HG03457 (cell line): ENCODE measurements around the gene CYP39A1.

Experiments
- ATAC-seq: cut with Tn5 transposase; IDR thresholded peaks from one replicate; pipeline ENCODE4 v1.9.1; 2021; ENCODE audit warnings: moderate number of reproducible peaks; ENCODE audit not compliant: unreplicated experiment

CYP39A1 gene

DNA sequence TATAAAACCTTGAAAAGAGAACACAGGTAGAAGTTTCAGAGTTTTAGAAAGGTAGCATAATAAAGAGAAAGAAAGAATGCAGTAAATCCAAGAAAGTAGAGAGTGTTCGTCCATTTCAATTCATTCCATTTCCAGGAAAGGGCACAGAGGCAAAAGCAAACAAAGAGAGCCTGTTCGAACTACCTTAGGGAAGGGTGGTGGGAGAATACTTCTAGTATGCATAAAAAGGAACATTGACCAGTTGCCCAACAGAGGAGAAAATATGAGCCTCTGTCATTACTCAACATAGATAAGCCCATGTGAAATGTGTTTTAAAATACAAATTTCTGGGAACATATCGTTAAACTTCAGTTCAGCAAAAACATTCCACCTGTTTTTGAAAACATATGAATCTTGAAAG lies 60.6 kb downstream of the CYP39A1 start:
- ATAC-seq: no peak

DNA sequence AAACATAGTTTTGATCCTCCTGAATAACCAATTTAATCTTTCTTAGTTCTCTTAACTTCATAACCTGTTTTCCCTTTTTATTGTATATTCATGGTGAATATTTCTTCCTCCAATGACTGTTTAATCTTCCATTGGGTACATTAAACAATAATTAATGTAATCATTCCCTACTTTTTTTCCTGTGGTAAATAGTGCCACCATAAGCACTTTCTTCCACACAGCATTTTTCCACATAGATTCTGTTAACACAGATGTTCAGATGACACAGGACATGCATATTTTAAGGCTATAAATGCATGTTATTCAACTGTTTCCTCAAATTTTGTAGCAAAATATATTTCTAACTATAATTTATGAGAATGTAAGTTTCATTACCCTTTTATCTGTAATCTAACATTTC lies 61.9 kb downstream of the CYP39A1 start:
- ATAC-seq: no peak

DNA sequence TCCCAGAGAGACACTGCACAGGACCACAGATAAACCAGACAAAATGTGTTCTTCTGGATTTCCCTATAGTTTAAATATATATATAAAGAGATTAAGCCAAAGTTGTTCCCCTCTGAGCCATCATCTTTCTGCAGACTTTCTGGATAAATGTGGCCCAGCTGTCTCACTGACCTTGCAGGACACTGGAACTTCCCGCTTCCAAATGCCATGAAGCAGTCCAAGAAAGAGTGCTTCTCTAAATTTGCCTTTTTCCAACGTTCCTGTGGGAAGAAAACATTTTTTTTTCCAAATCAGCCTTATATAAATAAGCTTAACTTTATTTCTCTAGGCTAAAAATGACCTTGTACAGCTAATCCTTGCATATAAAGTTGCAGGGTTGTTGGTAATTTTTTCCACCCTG lies 65.7 kb downstream of the CYP39A1 start:
- ATAC-seq: no peak

DNA sequence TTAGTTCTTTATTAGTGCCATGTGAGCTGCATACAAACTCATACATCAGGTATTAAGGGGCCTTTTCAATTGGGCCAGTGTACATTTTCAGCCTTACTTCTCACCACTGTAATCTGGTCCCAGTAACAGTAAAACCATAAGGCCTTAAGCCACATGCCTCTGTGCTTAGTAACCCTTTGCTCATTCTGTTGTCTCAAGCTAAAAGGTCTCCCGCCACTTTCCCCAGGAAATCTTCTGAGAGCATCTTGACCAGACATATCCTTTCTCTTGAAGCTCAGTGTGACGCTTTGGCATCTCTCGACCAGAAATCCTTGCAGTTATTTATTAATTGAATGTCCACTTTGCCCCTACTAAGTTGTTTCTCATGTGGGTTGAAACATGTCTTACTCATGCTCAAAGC lies 68.0 kb downstream of the CYP39A1 start:
- ATAC-seq: no peak

DNA sequence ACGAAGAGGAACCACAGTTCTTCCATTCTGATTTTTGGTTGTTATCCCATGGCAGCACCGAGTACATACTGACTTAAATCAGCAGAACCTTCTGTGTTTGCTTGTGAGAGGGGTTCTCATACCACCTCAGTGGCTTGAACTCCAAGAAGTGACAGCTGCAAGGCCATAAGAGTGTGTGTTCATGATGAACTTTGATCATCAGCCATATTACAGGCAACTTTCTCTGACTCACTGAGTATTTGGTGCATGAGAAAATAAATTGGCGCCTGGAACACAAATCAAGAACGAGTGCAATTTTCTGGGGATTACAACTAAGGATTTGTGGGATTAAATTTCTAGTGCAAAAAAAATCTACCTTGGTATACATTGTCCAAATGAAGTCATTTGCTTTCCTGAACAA lies 68.9 kb downstream of the CYP39A1 start:
- ATAC-seq: no peak

DNA sequence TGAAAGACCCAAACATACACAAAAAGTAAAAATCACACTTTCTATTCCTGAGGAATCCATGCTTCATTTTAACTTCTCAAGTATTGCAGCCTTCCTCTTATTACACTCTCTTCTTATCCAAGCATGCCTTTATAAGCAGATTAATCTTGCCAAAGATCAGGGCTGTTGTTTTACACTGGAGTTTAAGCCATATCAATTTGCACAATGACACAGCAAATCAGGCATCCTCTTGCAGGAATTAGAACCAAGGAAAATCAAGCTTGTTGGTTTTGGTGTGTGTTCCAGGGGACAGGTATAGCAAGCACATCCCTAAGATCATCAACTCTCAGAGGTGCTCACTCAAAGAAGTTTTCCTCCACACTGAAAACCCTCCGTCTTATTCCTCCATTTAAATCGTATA lies 69.5 kb downstream of the CYP39A1 start:
- no peak for ATAC-seq

DNA sequence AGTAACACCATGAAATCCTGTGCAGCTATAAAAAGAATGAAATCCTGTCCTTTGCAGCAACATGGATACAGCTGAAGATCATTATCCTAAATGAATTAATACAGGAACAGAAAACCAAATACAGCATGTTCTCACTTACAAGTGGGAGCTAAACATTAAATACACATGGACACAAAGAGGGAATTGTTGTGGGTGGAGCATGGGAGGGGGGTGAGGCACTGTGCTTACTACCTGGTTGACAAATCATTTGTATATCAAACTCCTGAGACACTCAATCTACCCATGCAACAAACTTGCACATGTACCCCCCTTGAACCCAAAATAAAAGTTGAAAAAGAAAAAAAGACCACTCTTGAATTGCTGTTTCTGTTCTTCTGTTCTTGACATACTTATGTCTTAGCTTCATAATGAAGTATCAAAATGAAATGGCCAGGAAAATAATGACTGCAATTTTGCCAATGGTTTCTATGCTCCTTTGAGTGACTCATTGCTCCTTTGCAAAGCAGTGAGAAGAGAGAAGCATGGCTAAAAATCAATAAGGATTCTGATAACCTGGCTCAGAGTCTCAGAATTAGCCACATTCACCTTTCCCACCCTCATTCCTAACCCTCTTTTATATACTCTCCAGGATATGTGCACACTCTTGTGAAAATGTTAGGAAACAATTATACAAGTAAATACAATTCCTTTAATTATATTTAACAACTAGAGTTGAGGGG lies 71.0 kb downstream of the CYP39A1 start:
- ATAC-seq: no peak

DNA sequence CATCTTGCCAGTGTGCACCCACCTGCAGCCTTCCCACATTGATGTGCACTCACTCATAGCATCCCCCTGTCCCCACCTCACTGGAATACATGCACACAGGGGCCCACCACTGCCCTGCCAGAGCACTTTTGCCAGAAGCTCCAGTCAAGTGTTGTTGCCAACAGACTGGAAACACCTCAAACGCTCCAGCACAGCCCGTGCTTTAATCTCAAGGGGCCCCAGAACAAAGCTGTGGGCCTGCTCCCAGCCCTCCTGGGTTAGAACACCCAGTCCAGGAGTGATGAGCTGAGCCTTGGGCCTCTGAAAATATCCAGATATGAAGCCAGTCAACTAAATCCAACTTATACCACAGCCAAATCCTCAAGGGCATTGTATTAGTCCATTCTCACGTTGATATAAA lies 77.1 kb downstream of the CYP39A1 start:
- ATAC-seq: no peak

DNA sequence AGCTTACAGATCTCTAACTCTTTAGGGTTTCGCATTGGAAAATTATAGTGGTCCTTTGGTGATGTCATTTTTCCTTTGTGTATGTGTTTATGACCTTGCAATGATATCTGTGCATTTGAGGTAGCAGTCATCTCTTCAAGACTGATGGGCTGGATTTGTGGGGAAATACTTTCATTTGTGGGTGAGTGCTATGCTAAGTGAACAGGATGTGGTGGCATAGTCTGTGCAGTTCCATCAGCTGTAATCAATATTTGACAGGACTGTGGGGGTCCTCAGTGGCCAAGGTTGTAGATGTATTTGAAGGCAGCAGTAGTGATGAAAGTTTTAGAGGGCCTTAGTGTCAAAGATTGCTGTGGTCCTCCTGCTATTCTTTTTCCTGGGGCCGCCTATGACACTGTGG lies 79.5 kb downstream of the CYP39A1 start:
- no peak for ATAC-seq

DNA sequence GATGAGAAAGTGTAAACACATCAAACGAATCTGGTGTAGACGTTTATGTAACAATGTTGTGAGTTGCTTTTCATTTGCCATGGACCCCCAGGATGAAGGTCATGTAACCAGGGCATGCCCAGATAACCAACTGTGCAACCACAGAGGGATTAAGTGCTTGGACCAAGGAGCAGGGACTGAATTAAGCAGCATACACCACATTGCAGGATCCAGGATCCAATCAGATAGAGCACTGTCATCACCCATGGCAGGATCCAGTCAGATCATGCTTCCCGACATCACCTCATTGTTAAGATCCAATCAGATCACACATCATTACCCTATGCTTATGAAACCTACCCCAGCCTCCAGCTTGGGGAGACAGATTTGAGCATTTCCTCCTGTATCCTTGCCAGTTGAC lies 87.1 kb downstream of the CYP39A1 start:
- ATAC-seq: no peak

DNA sequence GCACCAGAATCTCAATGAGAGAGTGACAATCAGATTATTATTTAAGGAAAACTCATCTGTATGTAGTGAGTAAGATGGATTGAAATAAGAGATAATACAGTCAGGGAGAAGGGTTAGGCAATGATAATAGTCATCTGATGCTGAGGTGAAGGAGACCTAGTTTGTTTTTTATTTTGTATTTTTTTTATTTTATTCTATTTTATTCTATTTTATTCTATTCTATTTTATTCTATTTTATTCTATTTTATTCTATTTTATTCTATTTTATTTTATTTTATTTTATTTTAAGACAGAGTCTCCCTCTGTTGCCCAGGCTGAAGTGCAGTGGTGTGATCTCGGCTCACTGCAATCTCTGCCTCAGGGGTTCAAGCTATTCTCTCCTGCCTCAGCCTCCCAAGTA lies 88.7 kb downstream of the CYP39A1 start:
- ATAC-seq: no peak

DNA sequence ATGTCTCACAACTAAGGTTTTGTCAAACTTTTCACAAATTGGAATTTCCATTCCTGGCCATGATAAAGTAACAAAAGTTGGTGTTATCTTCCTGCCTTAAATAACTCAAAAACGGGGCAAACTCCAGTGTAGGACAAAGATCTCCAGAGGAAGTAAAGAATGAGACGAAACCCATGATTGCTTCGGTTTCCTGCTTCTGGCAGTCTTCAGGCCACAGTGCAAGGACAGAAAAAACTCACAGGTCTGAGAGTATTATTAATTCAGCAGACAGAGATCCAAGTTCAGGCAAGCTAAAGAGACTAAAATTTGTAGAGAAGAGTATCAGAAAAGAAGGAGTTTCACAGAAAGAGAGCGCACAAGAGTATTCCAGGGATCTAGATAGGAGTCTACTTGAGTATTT lies 96.6 kb downstream of the CYP39A1 start:
- ATAC-seq: no peak

DNA sequence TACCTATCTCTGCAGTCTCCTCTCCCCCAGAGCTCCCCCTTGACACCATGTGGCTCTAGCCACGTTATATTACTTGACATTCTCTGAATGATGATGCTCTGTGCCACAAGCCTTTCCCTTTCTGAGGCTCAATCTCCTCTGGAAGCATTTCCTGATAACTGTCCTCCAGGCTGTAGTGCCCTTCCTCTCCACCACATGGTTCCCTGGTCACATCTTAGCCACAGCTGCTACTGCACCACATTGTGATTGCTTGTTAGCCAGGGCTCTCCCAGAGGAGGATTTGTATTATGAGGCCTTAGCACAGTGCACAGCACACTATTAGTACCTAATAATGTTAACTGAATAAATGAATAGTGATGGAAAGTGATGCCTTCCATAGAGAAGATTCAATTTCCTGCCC lies 97.5 kb downstream of the CYP39A1 start:
- ATAC-seq: no peak

DNA sequence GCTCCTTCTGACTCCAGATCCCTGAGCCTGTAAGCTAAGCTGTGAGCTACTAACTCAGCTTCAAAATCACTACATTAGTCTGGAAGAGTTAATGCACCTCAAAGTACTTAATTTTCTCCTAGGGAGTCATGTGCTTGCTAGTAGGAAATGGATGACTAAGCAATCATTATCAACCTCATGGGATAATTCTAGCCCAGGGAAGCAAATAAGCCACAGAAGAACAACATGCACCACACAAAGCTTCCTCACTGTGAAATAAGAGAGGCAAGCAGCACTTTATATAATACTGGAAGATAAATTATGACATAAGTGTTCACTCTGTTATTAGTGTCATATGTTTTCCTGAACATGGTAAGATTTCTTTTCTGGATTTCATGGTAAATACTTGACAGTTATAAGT lies 103.5 kb downstream of the CYP39A1 start:
- no peak for ATAC-seq

DNA sequence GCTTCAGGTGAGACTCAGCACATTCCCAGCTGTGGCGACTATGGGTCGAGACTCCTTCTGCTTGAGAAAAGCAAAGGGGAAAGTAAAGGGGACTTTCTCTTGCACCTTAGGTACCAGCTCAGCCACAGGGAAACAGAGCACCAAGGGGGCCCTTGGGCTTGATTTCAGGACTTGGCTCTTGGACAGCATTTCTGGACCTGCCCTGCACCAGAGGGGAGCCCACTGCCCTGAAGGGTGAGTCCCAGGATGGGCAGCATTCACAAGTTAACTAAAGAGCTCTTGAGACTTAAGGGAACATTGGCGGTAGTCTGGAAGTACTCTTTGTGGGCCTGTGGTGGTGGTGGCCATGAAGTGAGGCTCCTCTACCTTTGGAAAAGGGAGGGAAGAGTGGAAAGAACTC lies 111.1 kb downstream of the CYP39A1 start:
- ATAC-seq: no peak

DNA sequence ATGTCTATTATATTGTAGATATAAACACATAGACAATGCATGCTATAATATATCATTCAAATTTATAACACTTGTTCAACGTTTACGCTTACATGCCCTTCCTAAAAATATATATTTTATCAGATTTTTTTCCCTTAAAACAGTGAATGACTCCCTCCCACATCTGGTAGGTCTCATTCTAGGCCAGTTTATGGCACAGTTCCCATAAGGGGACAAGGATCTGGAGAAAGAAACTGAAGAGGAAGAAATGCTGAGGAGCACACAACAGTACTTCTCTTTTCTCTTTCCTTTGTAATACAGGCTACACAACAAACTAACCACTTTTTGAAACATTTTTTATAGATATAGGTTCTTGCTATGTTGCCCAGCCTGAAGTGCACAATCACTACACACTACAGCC lies 112.8 kb downstream of the CYP39A1 start:
- ATAC-seq: no peak

DNA sequence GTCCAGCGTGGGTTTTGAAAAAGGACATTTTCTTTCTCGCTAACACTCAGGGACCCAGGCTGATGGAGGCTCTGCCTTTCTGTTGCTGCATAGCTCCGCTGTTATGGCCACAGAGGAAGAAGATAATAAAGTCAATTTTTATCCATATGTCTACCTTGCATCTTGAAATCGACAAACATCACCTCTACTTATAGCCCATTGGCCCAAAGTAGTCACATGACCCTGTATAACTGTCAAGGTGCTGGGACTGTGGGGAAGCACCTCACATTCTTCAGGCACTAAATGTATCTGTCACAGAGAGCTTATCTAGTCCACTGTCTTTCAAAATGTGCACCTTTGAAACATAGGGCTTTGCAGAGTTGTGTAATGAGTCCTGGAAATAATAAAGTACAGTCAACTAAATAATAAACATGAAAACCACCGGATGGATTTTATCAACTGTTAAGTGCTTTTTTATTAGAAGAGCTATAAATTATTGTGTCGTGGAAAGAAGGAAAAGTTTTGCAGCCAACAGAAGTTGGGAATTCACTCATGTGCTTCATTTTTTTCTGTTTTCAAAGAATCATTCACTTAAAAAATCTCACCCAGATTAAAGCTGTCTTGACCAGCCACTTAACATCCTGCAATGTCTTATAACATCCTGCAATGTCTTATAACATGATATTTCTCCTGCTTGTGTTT lies 113.7 kb downstream of the CYP39A1 start:
- ATAC-seq: no peak

DNA sequence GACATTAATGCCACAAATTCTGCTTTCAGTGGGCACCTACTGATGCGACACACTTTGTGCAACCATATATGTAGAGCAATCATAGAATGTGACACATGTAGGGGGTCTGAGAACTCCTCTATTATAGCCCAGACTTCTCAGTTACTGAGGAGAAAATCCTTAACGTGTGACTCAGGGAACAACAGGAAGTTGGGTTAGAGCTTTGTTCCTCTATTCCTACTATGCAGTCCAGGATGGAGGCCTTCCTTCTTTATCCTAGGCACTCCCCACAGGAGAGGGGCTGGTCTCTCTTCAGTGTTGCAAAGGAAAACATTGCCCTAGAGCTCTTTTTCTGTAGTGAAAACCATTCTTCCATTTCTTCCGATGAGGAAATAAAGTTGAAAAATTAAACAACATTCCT lies 121.7 kb downstream of the CYP39A1 start:
- no peak for ATAC-seq

DNA sequence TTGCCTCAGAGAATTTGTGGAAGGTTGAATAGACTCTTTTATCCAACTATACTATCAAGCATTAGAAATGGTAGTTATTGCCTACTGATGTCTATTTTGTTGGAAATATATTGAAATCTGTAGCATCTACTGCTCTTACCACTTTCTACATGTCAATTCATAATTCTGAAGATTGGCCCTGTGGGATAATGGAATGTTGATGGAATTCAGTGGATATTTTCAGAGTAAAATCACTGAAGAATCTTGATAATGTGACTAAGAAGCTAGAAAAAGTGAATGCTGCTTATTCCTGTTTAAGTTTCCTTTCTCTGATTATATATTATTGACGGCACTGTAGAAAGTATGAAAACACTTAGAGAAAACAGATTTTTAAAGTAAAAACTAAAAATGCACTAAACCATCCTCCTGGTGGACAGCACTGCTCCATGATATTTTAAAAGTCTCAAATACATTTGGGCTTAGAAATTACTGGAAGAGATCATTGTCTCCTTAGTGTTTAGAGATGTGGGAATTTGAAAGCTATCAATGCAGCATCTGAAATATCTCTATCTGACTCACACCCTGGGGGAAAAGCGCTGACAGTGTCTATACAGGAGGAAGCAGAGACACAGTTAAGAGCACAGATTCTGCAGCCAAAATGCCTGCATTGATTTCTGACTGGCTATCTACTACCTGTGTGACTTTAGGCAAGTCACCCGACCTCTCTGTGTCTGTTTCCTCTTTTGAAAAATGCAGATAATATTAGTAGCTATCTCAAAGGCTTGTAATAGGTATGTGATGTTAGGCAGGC lies 123.5 kb downstream of the CYP39A1 start:
- ATAC-seq: no peak

DNA sequence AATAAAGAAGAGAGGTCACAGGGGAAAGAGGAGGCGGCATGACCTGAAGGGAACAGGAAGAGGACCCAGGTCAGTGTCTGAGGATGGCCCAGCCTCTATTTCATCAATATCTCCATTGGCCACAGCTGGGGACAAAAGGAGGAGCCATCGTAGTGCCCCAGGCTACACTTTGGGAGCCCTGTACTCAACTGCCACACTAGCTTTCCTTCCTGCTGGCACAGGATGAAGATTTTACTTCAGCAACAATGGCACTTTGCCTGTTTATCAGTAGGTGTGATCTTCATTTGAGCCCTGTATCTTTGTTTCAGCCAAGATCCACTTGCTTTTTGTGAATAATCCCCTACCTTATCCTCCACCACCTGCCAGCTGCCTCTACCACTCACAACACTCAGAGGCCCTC lies 126.0 kb downstream of the CYP39A1 start:
- no peak for ATAC-seq

DNA sequence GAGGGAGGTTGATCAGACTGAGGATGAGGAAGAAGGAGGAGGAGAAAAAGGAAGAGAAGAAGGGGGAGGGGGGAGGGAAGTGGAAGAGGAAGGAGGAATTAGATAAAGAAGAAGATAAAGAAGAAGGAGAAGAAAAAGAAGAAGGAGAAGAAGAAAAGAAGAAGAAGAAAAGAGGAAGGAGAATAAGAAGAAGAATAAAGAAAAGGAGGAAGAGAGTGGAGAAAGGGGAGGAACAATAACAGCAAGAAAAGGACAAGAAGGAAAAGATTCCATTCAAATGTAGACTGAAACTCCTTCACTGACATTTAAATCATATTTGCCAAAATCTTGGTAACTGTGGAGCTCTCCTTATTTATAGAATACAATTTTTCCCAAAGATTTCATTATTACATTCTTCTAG lies 127.0 kb downstream of the CYP39A1 start:
- ATAC-seq: no peak

DNA sequence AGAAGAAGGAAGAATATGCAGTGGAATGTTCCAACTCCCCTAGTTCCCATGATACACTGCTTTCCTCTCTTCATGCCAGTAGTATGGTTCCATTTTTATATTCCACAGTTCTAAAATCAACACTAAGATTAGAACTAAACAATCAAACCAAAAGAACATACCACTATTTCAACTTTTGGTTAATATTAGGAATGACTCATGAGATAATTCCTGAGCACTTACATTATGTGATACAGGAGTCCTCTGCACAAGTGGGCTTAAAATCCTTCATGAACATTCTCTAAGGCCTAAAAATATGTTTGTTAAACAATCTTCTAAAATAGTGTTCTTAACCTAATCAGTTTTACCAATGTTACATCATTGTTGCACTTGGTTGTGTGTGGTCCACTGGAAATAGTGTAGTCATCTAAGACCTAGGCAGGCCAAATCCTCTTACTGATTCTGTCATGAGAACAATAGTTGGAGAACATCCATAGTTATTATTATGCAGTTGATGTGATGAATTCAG lies 131.1 kb downstream of the CYP39A1 start:
- no peak for ATAC-seq
